Activated CD8-positive, alpha-beta T cell treated with anti-CD3 and anti-CD28 coated beads for 36 hours (primary cell): ENCODE results near the gene KCNRG. TPM values are rescaled to one million over a fixed set of nuclear protein-coding genes. Genes with fewer than 3 reads are reported as not detected.

ENCODE experiments used
- ATAC-seq: fragments of 200-7000 bp; cut with Tn5 transposase; one replicate; pipeline ENCODE4 v1.10.0; 2021; ENCODE audit warnings: mild to moderate bottlenecking, moderate library complexity
- CTCF ChIA-PET: fragments of 350-600 bp; sonication (Branson Sonifier 250); formaldehyde crosslinking; loops from one replicate; lab custom pipeline; 2021; ENCODE audit warnings: antibody characterized with exemption; lab: Charles Lee
- POLR2A ChIA-PET: fragments of 350-600 bp; sonication (Branson Sonifier 250); formaldehyde crosslinking; loops from one replicate; lab custom pipeline; 2021; ENCODE audit warnings: antibody characterized with exemption; lab: Charles Lee
- DNase-seq: peaks from one replicate; pipeline ENCODE4 v3.0.0-alpha.2; 2020
- H3K27ac Mint-ChIP-seq: one replicate; pipeline ENCODE4 v1.8.0; 2021; ENCODE audit warnings: mild to moderate bottlenecking, mixed read lengths
- H3K27me3 Mint-ChIP-seq: one replicate; pipeline ENCODE4 v1.8.0; 2021; ENCODE audit warnings: mixed read lengths
- H3K36me3 Mint-ChIP-seq: one replicate; pipeline ENCODE4 v1.8.0; 2021; ENCODE audit warnings: low read depth, mixed read lengths
- H3K4me1 Mint-ChIP-seq: one replicate; pipeline ENCODE4 v1.8.0; 2021; ENCODE audit warnings: low read depth, mixed read lengths
- H3K4me3 Mint-ChIP-seq: one replicate; pipeline ENCODE4 v1.8.0; 2021; ENCODE audit warnings: mild to moderate bottlenecking, moderate library complexity, mixed read lengths
- H3K9me3 Mint-ChIP-seq: one replicate; pipeline ENCODE4 v1.8.0; 2021; ENCODE audit warnings: mixed read lengths
- intact Hi-C: fragments of 100-400 bp; cut with micrococcal nuclease; formaldehyde crosslinking; loops from one replicate; pipeline ENCODE4 v1.10.0; 2022
- microRNA-seq: library from miRNA; unstranded; fragments of <30 nt; microRNA quantifications from one replicate; pipeline ENCODE4 v1.2.0, GENCODE V29; 2022; ENCODE audit warnings: borderline microRNAs expressed, borderline replicate concordance
- total RNA-seq, 2 experiments: library from RNA; stranded (reverse); gene quantifications; one replicate each; pipeline ENCODE4 v1.2.3, GENCODE V29; 2021
- TF ChIP-seq, protein P1 (sequence below): fragments of 200-600 bp; IDR thresholded peaks from one replicate; pipeline ENCODE4 v1.8.0; 2022; ENCODE audit warnings: antibody characterized with exemption, mild to moderate bottlenecking

The KCNRG gene
- total RNA-seq, 2 experiments from 2014 or later = 0.18 to 0.36 TPM

DNA sequence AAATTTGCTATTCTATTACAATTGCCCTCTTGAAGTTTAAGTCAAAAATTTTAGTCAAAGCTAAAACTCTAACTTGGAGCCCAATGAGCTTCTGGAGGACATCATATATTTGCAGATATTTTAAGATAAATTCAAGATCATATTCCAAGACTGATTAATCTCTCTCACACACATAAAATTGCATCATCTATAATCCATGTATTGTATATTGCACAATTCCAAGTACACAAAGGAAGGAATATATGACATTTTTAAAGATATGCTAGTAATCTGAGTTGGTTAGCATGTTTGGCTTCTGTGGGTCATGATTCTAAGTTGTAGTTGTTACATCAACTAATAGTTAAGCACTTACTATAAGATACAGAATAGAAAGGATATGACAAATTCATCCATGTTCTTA, 53.3 kb downstream of the KCNRG start:
- DNase-seq (no peak), ATAC-seq (no peak)
- H3K27me3 Mint-ChIP-seq = peaks cover 3% of the 10 kb centered on the region
- POLR2A ChIA-PET = no interaction called here
- H3K4me3 Mint-ChIP-seq = no peak overlapping the region
- H3K9me3 Mint-ChIP-seq = no peaks in the 10 kb centered on the region
- H3K27ac Mint-ChIP-seq = no peak overlapping the region
- peaks cover 47% of the 10 kb centered on the region for H3K36me3 Mint-ChIP-seq
- CTCF ChIA-PET = interaction anchor here (0.8 to 1.2 kb wide), 3 partner anchors 12 to 71 kb away, joined by 3 to 4 read pairs (median 3); partner anchors contain the start of gene TRIM13
- TF ChIP-seq, protein P1, sequence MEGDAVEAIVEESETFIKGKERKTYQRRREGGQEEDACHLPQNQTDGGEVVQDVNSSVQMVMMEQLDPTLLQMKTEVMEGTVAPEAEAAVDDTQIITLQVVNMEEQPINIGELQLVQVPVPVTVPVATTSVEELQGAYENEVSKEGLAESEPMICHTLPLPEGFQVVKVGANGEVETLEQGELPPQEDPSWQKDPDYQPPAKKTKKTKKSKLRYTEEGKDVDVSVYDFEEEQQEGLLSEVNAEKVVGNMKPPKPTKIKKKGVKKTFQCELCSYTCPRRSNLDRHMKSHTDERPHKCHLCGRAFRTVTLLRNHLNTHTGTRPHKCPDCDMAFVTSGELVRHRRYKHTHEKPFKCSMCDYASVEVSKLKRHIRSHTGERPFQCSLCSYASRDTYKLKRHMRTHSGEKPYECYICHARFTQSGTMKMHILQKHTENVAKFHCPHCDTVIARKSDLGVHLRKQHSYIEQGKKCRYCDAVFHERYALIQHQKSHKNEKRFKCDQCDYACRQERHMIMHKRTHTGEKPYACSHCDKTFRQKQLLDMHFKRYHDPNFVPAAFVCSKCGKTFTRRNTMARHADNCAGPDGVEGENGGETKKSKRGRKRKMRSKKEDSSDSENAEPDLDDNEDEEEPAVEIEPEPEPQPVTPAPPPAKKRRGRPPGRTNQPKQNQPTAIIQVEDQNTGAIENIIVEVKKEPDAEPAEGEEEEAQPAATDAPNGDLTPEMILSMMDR = no peak
- intact Hi-C loops = no loop called here
- H3K4me1 Mint-ChIP-seq = peaks cover 1% of the 10 kb centered on the region

DNA sequence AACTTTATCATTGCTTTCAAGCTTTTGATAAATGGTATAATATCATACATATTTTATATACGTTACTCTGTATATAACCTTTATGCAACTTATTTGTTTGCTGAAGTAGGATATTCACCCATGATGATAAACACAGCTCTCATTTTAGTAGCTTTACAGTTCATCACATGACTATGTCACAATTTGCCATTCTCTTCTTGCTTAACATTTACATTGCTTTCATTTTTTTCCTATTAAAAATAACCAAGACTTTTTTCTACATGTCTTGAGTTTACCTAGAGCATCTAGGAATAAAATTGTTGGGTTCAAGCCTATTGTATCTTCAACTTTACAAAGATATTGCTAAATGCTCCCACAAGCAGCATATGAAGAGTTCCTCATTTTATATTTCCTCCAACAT, 54.0 kb downstream of the KCNRG start:
- POLR2A ChIA-PET = no interaction called here
- no peak for ATAC-seq

DNA sequence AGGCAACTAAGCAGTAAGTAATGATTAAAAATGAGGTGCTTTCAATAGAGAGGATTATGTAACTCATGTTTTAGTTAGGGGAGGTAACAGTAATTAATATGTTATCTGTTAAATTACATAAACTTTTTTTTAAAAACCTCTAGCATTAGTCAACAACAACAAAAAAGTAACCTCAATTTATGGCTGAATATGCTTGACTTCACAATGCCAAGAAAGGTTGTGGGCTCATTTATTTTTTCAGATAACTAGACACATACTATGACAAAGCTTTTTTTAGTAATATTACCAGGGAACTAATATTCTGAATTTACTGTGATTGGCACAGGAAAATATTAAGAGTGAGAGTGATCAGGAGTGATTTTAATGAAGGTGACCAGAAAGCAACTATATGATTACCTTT, 54.9 kb downstream of the KCNRG start:
- POLR2A ChIA-PET = interaction anchor here (0.6 kb wide), 1 partner anchor 1173 kb away, joined by 3 read pairs; no protein-coding TSS in a partner anchor
- Mint-ChIP-seq H3K4me3 (no peak overlapping the region), H3K36me3 (peaks cover 49% of the 10 kb centered on the region), H3K27me3 (peaks cover 4% of the 10 kb centered on the region), H3K27ac (no peak overlapping the region), H3K4me1 (peaks cover 5% of the 10 kb centered on the region), H3K9me3 (no peaks in the 10 kb centered on the region)
- TF ChIP-seq, protein P1 = no peak
- intact Hi-C loops = no loop called here
- CTCF ChIA-PET = interaction anchor here (1.1 to 1.4 kb wide), 2 partner anchors 10 to 73 kb away, joined by 4 to 5 read pairs; partner anchors contain the start of gene TRIM13
- ATAC-seq (no peak), DNase-seq (no peak)

More for the DNA sequence above, 54.0 kb downstream of the KCNRG start:
- H3K9me3 Mint-ChIP-seq = no peaks in the 10 kb centered on the region
- TF ChIP-seq, protein P1 = no peak
- H3K4me1 Mint-ChIP-seq = peaks cover 2% of the 10 kb centered on the region
- CTCF ChIA-PET = interaction anchor here (0.8 to 1.4 kb wide), 5 partner anchors 11 to 72 kb away, joined by 3 to 5 read pairs (median 4); partner anchors contain the start of gene TRIM13
- intact Hi-C loops = no loop called here
- peaks cover 4% of the 10 kb centered on the region for H3K27me3 Mint-ChIP-seq
- DNase-seq = no peak
- no peak overlapping the region for H3K27ac Mint-ChIP-seq
- no peak overlapping the region for H3K4me3 Mint-ChIP-seq
- peaks cover 49% of the 10 kb centered on the region for H3K36me3 Mint-ChIP-seq

Small RNAs within 50 kb of the gene (microRNA-seq; reads per million reads assigned to microRNA genes)
- 1,184 reads per million, percentile 88 among the genes with 10 or more reads in this experiment for gene MIR15A
- gene MIR16-1 = 255 reads per million, percentile 77 among the genes with 10 or more reads in this experiment
- 75.7 reads per million, percentile 65 among the genes with 10 or more reads in this experiment for gene MIR3613

Other genes with a start within 250 kb of the KCNRG start
- gene KPNA3, start 222.8 kb upstream of the KCNRG start, total RNA-seq = 10 to 100 TPM; 59.1 to 60.6 TPM
- 1 to 10 TPM; 6.3 to 6.7 TPM for gene SPRYD7, start 79.1 kb upstream of the KCNRG start, total RNA-seq
- 10 to 100 TPM; 12.5 to 13.4 TPM for gene TRIM13, start 18.4 kb upstream of the KCNRG start, total RNA-seq